Loucy (cell line): Measurements from ENCODE around the gene PAAF1.
A peak's percentile ranks its signal among the peaks of the same experiment; 100 is the strongest.

ENCODE experiments used
- H2AFZ ChIP-seq: fragments of 200-600 bp; sonication (generic); 2 replicates; pipeline ENCODE4 v1.6.0; 2016; ENCODE audit warnings: antibody characterized with exemption, mild to moderate bottlenecking, low read length, moderate library complexity
- H3F3A ChIP-seq: fragments of 200-600 bp; 2 replicates; pipeline ENCODE4 v1.6.0; 2016; ENCODE audit warnings: antibody characterized with exemption, low read depth, mild to moderate bottlenecking
- H3K27me3 ChIP-seq: fragments of 200-600 bp; sonication (generic); 2 replicates; pipeline ENCODE4 v1.6.1; 2014; ENCODE audit warnings: low read length, mild to moderate bottlenecking; ENCODE audit not compliant: insufficient read depth, poor library complexity, severe bottlenecking
- H3K36me3 ChIP-seq: fragments of 200-600 bp; sonication (generic); 2 replicates; pipeline ENCODE4 v1.6.1; 2016; ENCODE audit warnings: low read length; ENCODE audit not compliant: insufficient read depth
- H3K4me1 ChIP-seq: fragments of 200-600 bp; sonication (generic); 2 replicates; pipeline ENCODE4 v1.5.1; 2014; ENCODE audit warnings: low read length, mild to moderate bottlenecking; ENCODE audit not compliant: insufficient read depth, poor library complexity, severe bottlenecking
- H3K4me2 ChIP-seq: fragments of 200-600 bp; sonication (generic); 2 replicates; pipeline ENCODE4 v1.6.0; 2014; ENCODE audit warnings: antibody characterized with exemption, low read length, low read depth, mild to moderate bottlenecking; ENCODE audit not compliant: poor library complexity, severe bottlenecking
- H3K4me3 ChIP-seq: fragments of 200-600 bp; sonication (generic); 2 replicates; pipeline ENCODE4 v1.5.1; 2014; ENCODE audit warnings: low read length, mild to moderate bottlenecking, mixed read lengths; ENCODE audit not compliant: poor library complexity, severe bottlenecking
- H3K79me2 ChIP-seq: fragments of 200-600 bp; sonication (generic); 2 replicates; pipeline ENCODE4 v1.6.1; 2014; ENCODE audit warnings: low read length; ENCODE audit not compliant: insufficient read depth
- H3K9ac ChIP-seq: fragments of 200-600 bp; sonication (generic); 2 replicates; pipeline ENCODE4 v1.6.0; 2014; ENCODE audit warnings: mild to moderate bottlenecking, low read depth, low read length, moderate library complexity; ENCODE audit not compliant: poor library complexity, severe bottlenecking
- H3K9me2 ChIP-seq: fragments of 200-600 bp; sonication (generic); replicated peaks from 2 replicates; pipeline ENCODE4 v1.6.1; 2016; ENCODE audit warnings: low read depth, low read length, mixed read lengths
- H3K9me3 ChIP-seq: fragments of 200-600 bp; sonication (generic); 2 replicates; pipeline ENCODE4 v1.6.1; 2014; ENCODE audit warnings: mild to moderate bottlenecking, antibody characterized with exemption, low read length, low read depth; ENCODE audit not compliant: insufficient read depth
- H4K20me1 ChIP-seq: fragments of 200-600 bp; sonication (generic); 2 replicates; pipeline ENCODE4 v1.6.0; 2014; ENCODE audit warnings: antibody characterized with exemption, low read length, mild to moderate bottlenecking; ENCODE audit not compliant: insufficient read depth, poor library complexity, severe bottlenecking
- EZH2phosphoT487 ChIP-seq: fragments of 200-600 bp; IDR thresholded peaks from 2 replicates; pipeline ENCODE4 v1.6.1; 2018; ENCODE audit warnings: antibody characterized with exemption, mild to moderate bottlenecking, moderate library complexity, borderline replicate concordance
- TF ChIP-seq, protein P1 (sequence below): fragments of 200-600 bp; sonication (generic); conservative IDR thresholded peaks from 2 replicates; pipeline ENCODE4 v1.5.1; 2014; ENCODE audit warnings: mild to moderate bottlenecking, antibody characterized with exemption, low read length

Gene PAAF1

DNA sequence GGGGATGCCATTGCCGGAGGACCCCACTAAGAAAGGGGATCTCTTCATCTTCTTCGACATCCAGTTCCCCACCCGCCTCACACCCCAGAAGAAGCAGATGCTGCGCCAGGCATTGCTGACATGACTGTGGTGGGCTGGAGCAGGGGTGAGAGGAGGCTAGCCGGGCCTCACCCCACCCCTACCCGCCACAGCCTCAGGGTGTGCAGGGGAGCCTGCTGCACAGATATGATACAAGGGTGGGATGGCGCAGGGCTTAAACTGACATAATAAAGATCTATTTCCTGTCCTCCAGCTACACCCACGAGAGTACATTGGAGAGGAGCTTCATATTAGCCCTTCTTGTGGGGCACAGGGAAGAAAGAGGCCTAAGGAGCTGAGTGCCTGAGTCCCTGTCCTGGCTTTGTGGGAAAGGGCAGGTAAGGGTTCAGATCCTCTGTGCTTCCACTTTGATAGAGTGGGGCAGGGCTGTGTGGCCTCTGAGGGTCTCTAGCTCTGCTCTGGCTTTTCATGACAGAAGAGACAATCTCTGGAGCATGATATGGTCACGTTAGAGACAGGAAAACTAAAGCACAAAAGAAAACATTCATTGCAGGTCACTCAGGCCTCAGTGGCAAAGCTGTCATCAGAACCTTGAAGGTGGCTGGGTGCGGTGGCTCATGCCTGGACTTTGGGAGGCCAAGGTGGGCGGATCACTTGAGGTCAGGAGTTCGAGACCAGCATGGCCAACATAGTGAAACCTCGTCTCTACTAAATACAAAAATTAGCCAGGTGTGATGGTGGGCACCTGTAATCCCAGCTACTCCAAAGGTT lies 93.4 kb downstream of the PAAF1 start:
- 0 out of 2 replicates have a peak, but pooled peaks cover 9% of the 10 kb centered on the region for H3F3A ChIP-seq
- TF ChIP-seq EZH2phosphoT487 = no peak
- TF ChIP-seq, protein P1, sequence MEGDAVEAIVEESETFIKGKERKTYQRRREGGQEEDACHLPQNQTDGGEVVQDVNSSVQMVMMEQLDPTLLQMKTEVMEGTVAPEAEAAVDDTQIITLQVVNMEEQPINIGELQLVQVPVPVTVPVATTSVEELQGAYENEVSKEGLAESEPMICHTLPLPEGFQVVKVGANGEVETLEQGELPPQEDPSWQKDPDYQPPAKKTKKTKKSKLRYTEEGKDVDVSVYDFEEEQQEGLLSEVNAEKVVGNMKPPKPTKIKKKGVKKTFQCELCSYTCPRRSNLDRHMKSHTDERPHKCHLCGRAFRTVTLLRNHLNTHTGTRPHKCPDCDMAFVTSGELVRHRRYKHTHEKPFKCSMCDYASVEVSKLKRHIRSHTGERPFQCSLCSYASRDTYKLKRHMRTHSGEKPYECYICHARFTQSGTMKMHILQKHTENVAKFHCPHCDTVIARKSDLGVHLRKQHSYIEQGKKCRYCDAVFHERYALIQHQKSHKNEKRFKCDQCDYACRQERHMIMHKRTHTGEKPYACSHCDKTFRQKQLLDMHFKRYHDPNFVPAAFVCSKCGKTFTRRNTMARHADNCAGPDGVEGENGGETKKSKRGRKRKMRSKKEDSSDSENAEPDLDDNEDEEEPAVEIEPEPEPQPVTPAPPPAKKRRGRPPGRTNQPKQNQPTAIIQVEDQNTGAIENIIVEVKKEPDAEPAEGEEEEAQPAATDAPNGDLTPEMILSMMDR = no peak
- H4K20me1 ChIP-seq = peaks cover 13% of the 10 kb centered on the region
- H3K9me3 ChIP-seq = no peaks in the 10 kb centered on the region
- peak overlapping the region; percentile 13 for H3K9ac ChIP-seq
- no peaks in the 10 kb centered on the region for H3K79me2 ChIP-seq
- no peak overlapping the region for H3K4me3 ChIP-seq
- H3K4me2 ChIP-seq = no peak overlapping the region
- H2AFZ ChIP-seq = no peak overlapping the region
- no peaks in the 10 kb centered on the region for H3K9me2 ChIP-seq
- peaks cover 9% of the 10 kb centered on the region; the same call in 1 of the 2 replicates for H3K36me3 ChIP-seq
- H3K27me3 ChIP-seq = no peaks in the 10 kb centered on the region
- peaks cover 25% of the 10 kb centered on the region for H3K4me1 ChIP-seq

DNA sequence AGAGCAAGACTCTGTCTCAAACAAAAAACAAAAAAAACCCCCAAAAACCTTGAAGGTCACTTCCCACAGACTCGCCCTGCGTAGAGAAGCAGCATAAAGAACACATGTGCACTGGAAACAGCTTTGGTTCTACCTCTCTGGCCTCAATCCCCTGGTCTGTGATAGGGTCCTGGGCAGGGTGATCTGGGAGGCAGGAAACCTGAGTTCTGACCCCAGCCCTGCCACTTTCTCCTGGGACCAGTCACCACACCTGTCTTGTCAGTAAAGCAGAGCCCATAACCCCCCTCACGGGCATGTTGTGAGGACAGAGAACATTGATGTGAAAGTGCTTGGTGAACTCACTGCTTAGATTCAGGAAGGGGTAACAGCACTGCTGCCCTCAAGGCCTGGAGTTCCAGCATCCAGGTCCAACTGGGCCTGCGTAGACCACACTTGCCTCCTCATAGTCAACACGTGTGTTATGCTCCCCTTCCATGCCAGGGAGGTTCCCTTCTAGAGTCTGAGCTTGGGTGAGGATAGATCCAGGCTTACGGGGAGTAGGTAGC lies 94.4 kb downstream of the PAAF1 start:
- Histone ChIP-seq H3K9me2 (no peaks in the 10 kb centered on the region), H2AFZ (no peak overlapping the region), H4K20me1 (peaks cover 18% of the 10 kb centered on the region), H3K9me3 (no peaks in the 10 kb centered on the region), H3K4me3 (no peak overlapping the region), H3K36me3 (peaks cover 18% of the 10 kb centered on the region; the same call in 1 of the 2 replicates), H3K9ac (no peak overlapping the region), H3K79me2 (peaks cover 1% of the 10 kb centered on the region; the same call in 1 of the 2 replicates), H3K27me3 (no peaks in the 10 kb centered on the region), H3K4me2 (no peak overlapping the region), H3K4me1 (peaks cover 25% of the 10 kb centered on the region), H3F3A (0 out of 2 replicates have a peak, but pooled peaks cover 9% of the 10 kb centered on the region)
- no peak for TF ChIP-seq EZH2phosphoT487
- TF ChIP-seq, protein P1 = no peak

GRCh38 chr11:73972187-73972586 lies 95.4 kb downstream of the PAAF1 start:
- H3K27me3 ChIP-seq = no peaks in the 10 kb centered on the region
- H2AFZ ChIP-seq = no peak overlapping the region
- H3K4me1 ChIP-seq = peaks cover 28% of the 10 kb centered on the region
- H3K4me3 ChIP-seq = no peak overlapping the region
- H3K36me3 ChIP-seq = peaks cover 27% of the 10 kb centered on the region; the same call in 1 of the 2 replicates
- no peak overlapping the region for H3K9ac ChIP-seq
- no peak overlapping the region for H3K4me2 ChIP-seq
- H3K9me2 ChIP-seq = no peaks in the 10 kb centered on the region
- H3K9me3 ChIP-seq = no peaks in the 10 kb centered on the region
- TF ChIP-seq, protein P1 = no peak
- TF ChIP-seq EZH2phosphoT487 = no peak
- H3F3A ChIP-seq = 0 out of 2 replicates have a peak, but pooled peaks cover 9% of the 10 kb centered on the region
- peaks cover 22% of the 10 kb centered on the region for H4K20me1 ChIP-seq
- H3K79me2 ChIP-seq = peaks cover 11% of the 10 kb centered on the region; the same call in 1 of the 2 replicates
